PC-3 (cell line): Measurements from ENCODE around the gene MISFA. TPM values are rescaled to one million over a fixed set of nuclear protein-coding genes. Genes with fewer than 3 reads are reported as not detected.

Experiments used
- ATAC-seq: fragments of 200-7000 bp; cut with Tn5 transposase; 2 replicates; pipeline ENCODE4 v1.9.1; 2020; ENCODE audit warnings: mild to moderate bottlenecking, moderate library complexity
- BruUV-seq: library from RNA; stranded (reverse); fragments of 400-500 nt; replicated peaks from 2 replicates; lab custom pipeline; 2021; lab: Mats Ljungman, UMichigan
- CTCF ChIA-PET: fragments of 300-600 bp; sonication (Branson Sonifier 250); formaldehyde crosslinking; loops from one replicate; lab custom pipeline; 2022; ENCODE audit warnings: antibody characterized with exemption; lab: Charles Lee
- POLR2A ChIA-PET: fragments of 300-600 bp; sonication (Branson Sonifier 250); formaldehyde crosslinking; loops from one replicate; lab custom pipeline; 2022; ENCODE audit warnings: antibody characterized with exemption; ENCODE audit not compliant: unreplicated experiment; lab: Charles Lee
- DNase-seq: peaks from one replicate; pipeline ENCODE4 v3.0.0-alpha.2; 2015
- H2AFZ ChIP-seq: fragments of 300-600 bp; sonication (generic); 2 replicates; pipeline ENCODE4 v1.6.0; 2016; ENCODE audit warnings: antibody characterized with exemption, low read length
- H3F3A ChIP-seq: fragments of 300-600 bp; sonication (generic); one replicate; pipeline ENCODE4 v1.6.0; 2017; ENCODE audit warnings: antibody characterized with exemption, low read length, control low read depth, mild to moderate bottlenecking; ENCODE audit not compliant: unreplicated experiment
- H3K27ac ChIP-seq: fragments of 300-600 bp; sonication (generic); 2 replicates; pipeline ENCODE4 v1.5.1; 2016; ENCODE audit warnings: mild to moderate bottlenecking, low read length
- H3K27me3 ChIP-seq: fragments of 300-600 bp; sonication (generic); 2 replicates; pipeline ENCODE4 v1.6.1; 2016; ENCODE audit warnings: low read length, mixed read lengths
- H3K36me3 ChIP-seq: fragments of 300-600 bp; sonication (generic); 2 replicates; pipeline ENCODE4 v1.6.1; 2016; ENCODE audit warnings: low read depth, mixed run types, low read length, mixed read lengths
- H3K4me1 ChIP-seq: fragments of 300-600 bp; sonication (generic); 2 replicates; pipeline ENCODE4 v1.5.1; 2016; ENCODE audit warnings: low read length; ENCODE audit not compliant: insufficient read depth
- H3K4me2 ChIP-seq: fragments of 300-600 bp; sonication (generic); 2 replicates; pipeline ENCODE4 v1.6.0; 2016; ENCODE audit warnings: low read length
- H3K4me3 ChIP-seq: fragments of 300-600 bp; sonication (generic); 2 replicates; pipeline ENCODE4 v1.5.1; 2016; ENCODE audit warnings: mild to moderate bottlenecking, low read length, mixed read lengths
- H3K79me2 ChIP-seq: fragments of 300-600 bp; sonication (generic); 2 replicates; pipeline ENCODE4 v1.6.1; 2017; ENCODE audit warnings: low read length, mixed read lengths
- H3K9ac ChIP-seq: fragments of 300-600 bp; sonication (generic); 2 replicates; pipeline ENCODE4 v1.6.0; 2016; ENCODE audit warnings: mild to moderate bottlenecking, low read length
- H3K9me2 ChIP-seq: fragments of 300-600 bp; sonication (generic); replicated peaks from 2 replicates; pipeline ENCODE4 v1.6.1; 2016; ENCODE audit warnings: mixed run types, low read length, mixed read lengths
- H3K9me3 ChIP-seq: fragments of 300-600 bp; sonication (generic); 2 replicates; pipeline ENCODE4 v1.6.1; 2016; ENCODE audit warnings: low read length, mixed read lengths
- H4K20me1 ChIP-seq: fragments of 300-600 bp; sonication (generic); 2 replicates; pipeline ENCODE4 v1.6.1; 2016; ENCODE audit warnings: low read length, mixed read lengths
- EZH2 ChIP-seq: fragments of 300-600 bp; sonication (generic); IDR thresholded peaks from one replicate; pipeline ENCODE4 v1.6.1; 2017; ENCODE audit warnings: antibody characterized with exemption, mild to moderate bottlenecking, low read length; ENCODE audit not compliant: unreplicated experiment
- EZH2phosphoT487 ChIP-seq: fragments of 300-600 bp; sonication (generic); IDR thresholded peaks from 2 replicates; pipeline ENCODE4 v1.6.1; 2018; ENCODE audit warnings: mild to moderate bottlenecking, antibody characterized with exemption, low read length, borderline replicate concordance
- intact Hi-C: fragments of 100-400 bp; cut with micrococcal nuclease; formaldehyde crosslinking; loops from 2 replicates; pipeline ENCODE4 v1.9.0; 2023
- total RNA-seq: library from RNA; depleted of rRNA; stranded (reverse); fragments of >200 nt; gene quantifications from 2 replicates; pipeline ENCODE4 v1.2.3, GENCODE V29; 2014
- TF ChIP-seq, protein P1 (sequence below): fragments of 300-600 bp; sonication (generic); conservative IDR thresholded peaks from 2 replicates; pipeline ENCODE4 v1.5.1; 2017; ENCODE audit warnings: antibody characterized with exemption, low read depth, mild to moderate bottlenecking, low read length

Gene MISFA
- total RNA-seq, 1 experiment from 2014 or later, result 0.36 TPM

DNA sequence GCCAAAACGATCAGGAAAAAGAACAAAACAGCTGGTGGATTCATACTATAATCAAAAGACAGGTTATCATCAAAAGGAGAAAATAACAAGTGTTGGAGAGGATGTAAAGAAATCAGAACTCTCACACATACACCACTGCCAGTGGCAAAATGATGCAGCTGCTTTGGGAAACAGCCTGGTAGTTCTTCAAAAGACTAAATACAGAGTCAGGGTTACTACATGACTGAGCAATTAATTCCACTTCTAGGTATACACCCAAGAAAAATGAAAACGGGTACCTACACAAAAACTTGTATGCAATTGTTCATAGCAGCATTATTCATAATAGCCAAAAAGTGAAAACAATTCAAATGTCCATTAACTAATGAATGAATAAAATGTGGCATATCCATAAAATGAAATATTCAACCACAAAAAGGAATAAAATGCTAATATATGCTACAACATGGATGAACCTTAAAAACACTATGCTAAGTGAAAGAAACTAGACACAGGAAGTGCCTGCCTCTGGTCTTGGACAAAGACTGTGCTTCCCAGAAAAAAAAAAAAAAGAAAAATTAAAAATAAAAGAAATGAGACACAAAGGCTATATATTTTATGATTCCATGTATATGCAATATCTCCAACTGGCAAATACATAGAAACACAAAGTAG lies 19.3 kb upstream of the MISFA start:
- Histone ChIP-seq H4K20me1 (no peaks in the 10 kb centered on the region), H3K9me2 (no peaks in the 10 kb centered on the region), H3K4me3 (no peak overlapping the region), H3K79me2 (0 out of 2 replicates have a peak, but pooled peaks cover 6% of the 10 kb centered on the region), H3K4me2 (no peak overlapping the region; the same call in 1 of the 2 replicates), H3K27me3 (no peaks in the 10 kb centered on the region), H3K9ac (no peak overlapping the region), H3K9me3 (no peaks in the 10 kb centered on the region), H3K27ac (0 out of 2 replicates have a peak overlapping the region, but pooled peaks have one; percentile 76), H3K4me1 (peaks cover 22% of the 10 kb centered on the region; the same call in 1 of the 2 replicates), H3F3A (peaks cover 5% of the 10 kb centered on the region), H3K36me3 (peaks cover 3% of the 10 kb centered on the region; the same call in 1 of the 2 replicates), H2AFZ (no peak overlapping the region)
- intact Hi-C loops, result no loop called here
- TF ChIP-seq EZH2 (no peak), EZH2phosphoT487 (no peak)
- TF ChIP-seq, protein P1, sequence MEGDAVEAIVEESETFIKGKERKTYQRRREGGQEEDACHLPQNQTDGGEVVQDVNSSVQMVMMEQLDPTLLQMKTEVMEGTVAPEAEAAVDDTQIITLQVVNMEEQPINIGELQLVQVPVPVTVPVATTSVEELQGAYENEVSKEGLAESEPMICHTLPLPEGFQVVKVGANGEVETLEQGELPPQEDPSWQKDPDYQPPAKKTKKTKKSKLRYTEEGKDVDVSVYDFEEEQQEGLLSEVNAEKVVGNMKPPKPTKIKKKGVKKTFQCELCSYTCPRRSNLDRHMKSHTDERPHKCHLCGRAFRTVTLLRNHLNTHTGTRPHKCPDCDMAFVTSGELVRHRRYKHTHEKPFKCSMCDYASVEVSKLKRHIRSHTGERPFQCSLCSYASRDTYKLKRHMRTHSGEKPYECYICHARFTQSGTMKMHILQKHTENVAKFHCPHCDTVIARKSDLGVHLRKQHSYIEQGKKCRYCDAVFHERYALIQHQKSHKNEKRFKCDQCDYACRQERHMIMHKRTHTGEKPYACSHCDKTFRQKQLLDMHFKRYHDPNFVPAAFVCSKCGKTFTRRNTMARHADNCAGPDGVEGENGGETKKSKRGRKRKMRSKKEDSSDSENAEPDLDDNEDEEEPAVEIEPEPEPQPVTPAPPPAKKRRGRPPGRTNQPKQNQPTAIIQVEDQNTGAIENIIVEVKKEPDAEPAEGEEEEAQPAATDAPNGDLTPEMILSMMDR, result no peak
- BruUV-seq, result no TSS peak
- CTCF ChIA-PET, result no interaction called here
- no peak for DNase-seq
- POLR2A ChIA-PET, result interaction anchor here (0.9 kb wide), 1 partner anchor 8 kb away, joined by 5 read pairs; the partner anchor contains the start of gene UEVLD
- ATAC-seq, result no peak

DNA sequence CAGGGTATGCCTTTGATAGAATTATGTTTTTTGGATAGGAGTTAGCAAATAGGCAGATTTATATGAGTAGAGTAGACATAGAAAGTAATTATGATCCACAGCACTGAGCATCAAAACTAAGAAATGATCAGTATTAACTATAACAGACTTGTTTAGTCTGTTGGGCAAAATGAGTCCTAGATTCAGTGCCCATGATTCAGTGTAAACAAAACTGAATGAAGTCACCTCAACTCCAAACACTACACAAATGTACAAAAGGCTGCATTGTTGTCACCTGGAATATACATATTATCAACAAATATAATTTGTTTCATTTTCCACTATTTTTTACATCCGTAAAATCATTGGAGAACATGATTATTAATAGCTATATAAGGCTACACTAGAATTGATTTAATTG lies 17.8 kb upstream of the MISFA start:
- no peaks in the 10 kb centered on the region for H3K9me3 ChIP-seq
- H3K9ac ChIP-seq, result no peak overlapping the region
- peaks cover 3% of the 10 kb centered on the region; the same call in 1 of the 2 replicates for H3K36me3 ChIP-seq
- H3K27ac ChIP-seq, result peak overlapping the region; percentile 33
- TF ChIP-seq EZH2phosphoT487 (no peak), EZH2 (no peak)
- TF ChIP-seq, protein P1, result no peak
- H3K4me1 ChIP-seq, result peaks cover 18% of the 10 kb centered on the region; the same call in 1 of the 2 replicates
- ChIA-PET POLR2A (no interaction called here), CTCF (no interaction called here)
- no peaks in the 10 kb centered on the region for H3K9me2 ChIP-seq
- BruUV-seq, result no TSS peak
- H3F3A ChIP-seq, result peaks cover 5% of the 10 kb centered on the region
- no peak overlapping the region for H2AFZ ChIP-seq
- intact Hi-C loops, result no loop called here
- 0 out of 2 replicates have a peak overlapping the region, but pooled peaks have one; percentile 9 for H3K4me2 ChIP-seq
- DNase-seq (peak; percentile 49), ATAC-seq (peak; percentile 70)
- no peaks in the 10 kb centered on the region for H3K27me3 ChIP-seq
- no peak overlapping the region for H3K4me3 ChIP-seq
- H3K79me2 ChIP-seq, result peaks cover 13% of the 10 kb centered on the region
- H4K20me1 ChIP-seq, result no peaks in the 10 kb centered on the region
